Keratinocyte (primary cell): ENCODE results near the gene MRPL12. TPM values are rescaled to one million over a fixed set of nuclear protein-coding genes. Genes with fewer than 3 reads are reported as not detected.

Experiments used
- DNase-seq: peaks from one replicate; pipeline ENCODE4 v3.0.0-alpha.2; 2011; ENCODE audit warnings: low read depth, missing footprints, low spot score
- FAIRE-seq: peaks from 2 replicates; lab custom pipeline; 2011; peaks lifted over from hg19 to GRCh38; lab: Jason Lieb, UNC
- H2AFZ ChIP-seq: 2 replicates; pipeline ENCODE4 v1.6.0; 2012; ENCODE audit warnings: low read length, control low read depth, inconsistent platforms; ENCODE audit not compliant: control insufficient read depth
- H3K27ac ChIP-seq: 2 replicates; pipeline ENCODE4 v1.5.1; 2011; ENCODE audit warnings: low read length; ENCODE audit not compliant: control insufficient read depth, insufficient read depth
- H3K27me3 ChIP-seq: 3 replicates; pipeline ENCODE4 v1.6.0; 2011; ENCODE audit warnings: low read length; ENCODE audit not compliant: control insufficient read depth, insufficient read depth; ENCODE audit errors: extremely low read depth
- H3K36me3 ChIP-seq, 2 experiments: 2 replicates in 1 of 2; 3 replicates in 1 of 2; pipeline ENCODE4 v1.5.1; 2011; ENCODE audit warnings: low read length in 2 of 2, mild to moderate bottlenecking in 1 of 2; ENCODE audit not compliant: control insufficient read depth in 2 of 2, insufficient read depth in 2 of 2; ENCODE audit errors: extremely low read depth in 1 of 2
- H3K4me1 ChIP-seq: 3 replicates; pipeline ENCODE4 v1.5.1; 2011; ENCODE audit warnings: low read length; ENCODE audit not compliant: control insufficient read depth, insufficient read depth; ENCODE audit errors: extremely low read depth
- H3K4me2 ChIP-seq: 3 replicates; pipeline ENCODE4 v1.6.0; 2011; ENCODE audit warnings: low read depth, low read length; ENCODE audit not compliant: control insufficient read depth, insufficient read depth; ENCODE audit errors: extremely low read depth
- H3K4me3 ChIP-seq, 3 experiments: fragments of 200-600 bp in 1 of 3; sonication (generic) in 1 of 3; 2 replicates in 2 of 3; 3 replicates in 1 of 3; pipeline ENCODE4 v1.5.1; 2011 to 2016; ENCODE audit warnings: low read length in 3 of 3, mild to moderate bottlenecking in 3 of 3, control low read depth in 2 of 3, inconsistent platforms in 1 of 3, low read depth in 1 of 3, mixed read lengths in 1 of 3, mixed run types in 1 of 3, moderate library complexity in 1 of 3; ENCODE audit not compliant: control insufficient read depth in 2 of 3, insufficient read depth in 2 of 3; ENCODE audit errors: extremely low read depth in 1 of 3
- H3K79me2 ChIP-seq: 2 replicates; pipeline ENCODE4 v1.6.0; 2012; ENCODE audit warnings: low read length; ENCODE audit not compliant: control insufficient read depth, insufficient read depth
- H3K9ac ChIP-seq: 3 replicates; pipeline ENCODE4 v1.6.0; 2011; ENCODE audit warnings: low read length; ENCODE audit not compliant: control insufficient read depth, insufficient read depth; ENCODE audit errors: extremely low read depth
- H3K9me1 ChIP-seq: 3 replicates; pipeline ENCODE4 v1.6.0; 2011; ENCODE audit warnings: low read length; ENCODE audit not compliant: control insufficient read depth, insufficient read depth; ENCODE audit errors: extremely low read depth
- H3K9me3 ChIP-seq: 2 replicates; pipeline ENCODE4 v1.5.1; 2012; ENCODE audit warnings: low read depth, low read length; ENCODE audit not compliant: control insufficient read depth
- H4K20me1 ChIP-seq: 3 replicates; pipeline ENCODE4 v1.6.0; 2011; ENCODE audit warnings: low read length; ENCODE audit not compliant: control insufficient read depth, insufficient read depth; ENCODE audit errors: extremely low read depth
- EZH2 ChIP-seq: IDR thresholded peaks from one replicate; pipeline ENCODE4 v1.6.1; 2012; ENCODE audit warnings: inconsistent platforms, mild to moderate bottlenecking, low read length, moderate library complexity
- dilution Hi-C: fragments of 300-500 bp; cut with MboI; formaldehyde crosslinking; loops from one replicate; pipeline ENCODE4 v1.7.0; 2020; ENCODE audit warnings: low sequenced_read_pairs; ENCODE audit not compliant: extremely low pct_ligation_motif_present
- polyA plus RNA-seq, 5 experiments: library from polyadenylated mRNA; depleted of rRNA in 3 of 5; stranded (reverse) in 3 of 5; stranded (forward) in 1 of 5; unstranded in 1 of 5; fragments of >200 nt; gene quantifications; 1 replicate in 1 of 5; 2 replicates in 3 of 5; 3 replicates in 1 of 5; pipeline versions ENCODE4 v1.2.1 to v1.2.3, GENCODE V29; 2011 to 2012; ENCODE audit warnings: missing spikeins in 2 of 5, low read depth in 1 of 5, low replicate concordance in 1 of 5
- TF ChIP-seq, protein P1 (sequence below), 3 experiments: IDR thresholded peaks in 1 of 3; conservative IDR thresholded peaks in 1 of 3; optimal IDR thresholded peaks in 1 of 3; 2 replicates in 2 of 3; 3 replicates in 1 of 3; pipeline versions ENCODE3 to v1.5.1; 2011; ENCODE audit warnings: low read length in 3 of 3, mild to moderate bottlenecking in 3 of 3, moderate library complexity in 2 of 3, control low read depth in 1 of 3, inconsistent platforms in 1 of 3; ENCODE audit not compliant: insufficient read depth in 2 of 3; ENCODE audit errors: extremely low read depth in 1 of 3

The MRPL12 gene
- polyA plus RNA-seq, 1 donor (not counting 4 experiments of a cell fraction or from before 2014, with no cell fraction given): 78.5 TPM

- H3K79me2 ChIP-seq: peaks cover 76% of the 10 kb centered on the region
- H3K9me1 ChIP-seq: no peaks in the 10 kb centered on the region
- H3K27me3 ChIP-seq: no peaks in the 10 kb centered on the region
- FAIRE-seq (no peak), DNase-seq (no peak)
- peaks cover 3% of the 10 kb centered on the region for H4K20me1 ChIP-seq
- peak overlapping the region; percentile 97 for H3K9ac ChIP-seq
- no peaks in the 10 kb centered on the region for H3K9me3 ChIP-seq
- peak overlapping the region; percentile 67 to 93 (median 88) for H3K4me3 ChIP-seq
- H3K4me2 ChIP-seq: peak overlapping the region; percentile 95
- no peak overlapping the region for H3K27ac ChIP-seq
- H3K36me3 ChIP-seq: peaks cover 40 to 50% of the 10 kb centered on the region in 2 experiments
- dilution Hi-C loops: no loop called here
- H3K4me1 ChIP-seq: peaks cover 19% of the 10 kb centered on the region
- no peak overlapping the region for H2AFZ ChIP-seq
- no peak for TF ChIP-seq EZH2
- TF ChIP-seq, protein P1, sequence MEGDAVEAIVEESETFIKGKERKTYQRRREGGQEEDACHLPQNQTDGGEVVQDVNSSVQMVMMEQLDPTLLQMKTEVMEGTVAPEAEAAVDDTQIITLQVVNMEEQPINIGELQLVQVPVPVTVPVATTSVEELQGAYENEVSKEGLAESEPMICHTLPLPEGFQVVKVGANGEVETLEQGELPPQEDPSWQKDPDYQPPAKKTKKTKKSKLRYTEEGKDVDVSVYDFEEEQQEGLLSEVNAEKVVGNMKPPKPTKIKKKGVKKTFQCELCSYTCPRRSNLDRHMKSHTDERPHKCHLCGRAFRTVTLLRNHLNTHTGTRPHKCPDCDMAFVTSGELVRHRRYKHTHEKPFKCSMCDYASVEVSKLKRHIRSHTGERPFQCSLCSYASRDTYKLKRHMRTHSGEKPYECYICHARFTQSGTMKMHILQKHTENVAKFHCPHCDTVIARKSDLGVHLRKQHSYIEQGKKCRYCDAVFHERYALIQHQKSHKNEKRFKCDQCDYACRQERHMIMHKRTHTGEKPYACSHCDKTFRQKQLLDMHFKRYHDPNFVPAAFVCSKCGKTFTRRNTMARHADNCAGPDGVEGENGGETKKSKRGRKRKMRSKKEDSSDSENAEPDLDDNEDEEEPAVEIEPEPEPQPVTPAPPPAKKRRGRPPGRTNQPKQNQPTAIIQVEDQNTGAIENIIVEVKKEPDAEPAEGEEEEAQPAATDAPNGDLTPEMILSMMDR (optimal IDR thresholded peaks at IDR 0.05 in 1 of 3, IDR thresholded peaks at IDR 0.05 in 1 of 3, conservative IDR thresholded peaks at IDR 0.05 in 1 of 3; ENCODE audit: extremely low read depth in 1 of 3, insufficient read depth in 2 of 3, low read length in 3 of 3): peak in 1 of 3 experiments; percentile 4
These were observed 1.7 kb upstream of the MRPL12 start for GRCh38 chr17:81701288-81702071.

- Histone ChIP-seq H3K27ac (peak overlapping the region; percentile 91), H3K4me3 (peak overlapping the region; percentile 67 to 93 (median 88)), H4K20me1 (no peaks in the 10 kb centered on the region), H3K4me1 (peaks cover 19% of the 10 kb centered on the region), H2AFZ (no peak overlapping the region), H3K27me3 (no peaks in the 10 kb centered on the region), H3K4me2 (peak overlapping the region; percentile 95), H3K9me1 (no peaks in the 10 kb centered on the region), H3K36me3 (peaks cover 33 to 54% of the 10 kb centered on the region in 2 experiments), H3K9me3 (no peaks in the 10 kb centered on the region), H3K9ac (peak overlapping the region; percentile 97), H3K79me2 (peaks cover 60% of the 10 kb centered on the region)
- FAIRE-seq (no peak), DNase-seq (no peak)
- dilution Hi-C loops: no loop called here
- TF ChIP-seq EZH2: no peak
- TF ChIP-seq, protein P1 (optimal IDR thresholded peaks at IDR 0.05 in 1 of 3, IDR thresholded peaks at IDR 0.05 in 1 of 3, conservative IDR thresholded peaks at IDR 0.05 in 1 of 3; ENCODE audit: extremely low read depth in 1 of 3, insufficient read depth in 2 of 3, low read length in 3 of 3): no peak
These were observed 834 bp downstream of the MRPL12 start for GRCh38 chr17:81703747-81704654.
